ENCODE measurements around the gene MAGI1.

The MAGI1 gene

DNA sequence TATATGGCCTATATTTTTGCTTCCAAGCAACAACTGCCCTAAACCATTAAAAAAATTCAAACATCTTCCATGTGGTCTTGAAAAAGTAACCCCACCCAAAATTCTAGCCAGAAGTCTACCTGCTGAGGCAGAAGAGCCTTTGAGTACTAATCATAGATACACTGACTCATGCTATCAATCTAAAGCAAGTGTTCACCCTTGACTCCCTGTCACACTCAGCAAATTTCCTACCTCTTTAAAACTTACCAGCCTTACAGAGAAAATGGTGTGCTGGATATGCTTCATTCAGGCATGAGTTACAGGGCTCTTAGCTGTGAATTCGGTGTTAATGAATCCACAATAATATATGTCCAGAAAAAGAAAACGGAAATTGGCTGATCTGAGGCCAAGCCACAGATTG, 373.8 kb downstream of the MAGI1 start:
- no peak for DNase-seq (ENCODE audit: low read depth)

DNA sequence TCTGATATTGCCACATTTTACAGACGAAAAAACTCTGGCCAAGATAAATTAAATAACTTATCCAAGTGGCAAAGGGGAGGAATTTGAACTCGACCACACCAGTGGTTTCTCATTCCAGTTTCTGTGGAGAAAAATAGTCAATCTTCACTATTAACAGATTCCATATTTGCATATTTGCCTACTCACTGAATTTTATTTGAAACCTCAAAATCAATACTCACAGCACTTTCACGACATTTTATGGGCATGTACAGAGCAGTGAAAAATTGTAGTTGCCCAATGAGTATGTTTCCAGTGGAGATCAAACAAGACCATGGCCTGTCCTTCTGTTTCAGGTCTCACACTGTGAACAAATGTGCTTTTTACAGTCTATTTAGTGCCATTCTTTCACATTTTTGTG, 374.3 kb downstream of the MAGI1 start:
- DNase-seq (ENCODE audit: low read depth), result no peak

DNA sequence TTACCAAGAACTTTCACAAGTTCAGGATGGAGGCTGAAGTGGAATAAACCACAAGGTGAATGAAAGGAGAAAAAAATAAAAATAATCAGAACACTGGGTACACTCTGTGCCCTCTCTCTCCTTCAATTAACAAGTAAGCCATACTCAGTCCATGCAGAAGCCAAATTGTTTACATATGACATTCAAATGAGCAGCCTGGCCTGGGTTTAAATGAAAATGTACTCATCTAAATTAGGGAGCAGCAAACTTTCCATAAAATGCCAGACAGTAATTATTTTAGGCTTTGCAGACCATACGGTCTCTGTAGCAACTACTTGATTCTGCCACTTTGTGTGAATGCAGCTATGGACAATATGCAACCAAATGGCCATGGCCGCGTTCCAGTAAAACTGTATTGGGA, 376.6 kb downstream of the MAGI1 start:
- DNase-seq (ENCODE audit: low read depth), result no peak

DNA sequence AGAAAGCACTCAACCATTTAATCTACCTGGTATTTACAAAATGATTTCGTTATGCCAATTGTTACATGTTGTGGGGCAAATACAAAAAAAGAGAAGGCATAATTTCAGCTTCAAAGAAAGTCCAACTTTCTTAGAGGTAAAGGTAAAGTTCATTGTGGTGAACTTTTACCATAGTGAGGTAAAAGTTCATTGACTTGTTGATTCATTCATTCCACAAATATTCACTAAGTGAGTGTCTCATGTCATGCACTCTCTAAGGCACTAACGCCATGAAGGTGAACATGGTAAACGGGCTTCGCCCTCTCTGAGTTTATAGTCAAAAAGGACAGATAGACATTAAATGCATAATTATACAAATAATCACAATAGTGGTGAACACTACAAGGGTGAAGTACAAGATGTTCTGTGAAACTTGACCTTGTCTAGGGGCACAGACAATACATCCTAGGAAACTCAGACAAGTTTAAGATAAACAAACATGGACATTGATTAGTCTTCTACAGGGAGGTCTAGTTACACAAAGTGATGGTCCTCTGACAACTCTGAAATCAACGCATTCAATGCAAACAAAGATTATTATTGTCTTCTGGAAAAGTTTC, 378.6 kb downstream of the MAGI1 start:
- DNase-seq (ENCODE audit: low read depth), result no peak

DNA sequence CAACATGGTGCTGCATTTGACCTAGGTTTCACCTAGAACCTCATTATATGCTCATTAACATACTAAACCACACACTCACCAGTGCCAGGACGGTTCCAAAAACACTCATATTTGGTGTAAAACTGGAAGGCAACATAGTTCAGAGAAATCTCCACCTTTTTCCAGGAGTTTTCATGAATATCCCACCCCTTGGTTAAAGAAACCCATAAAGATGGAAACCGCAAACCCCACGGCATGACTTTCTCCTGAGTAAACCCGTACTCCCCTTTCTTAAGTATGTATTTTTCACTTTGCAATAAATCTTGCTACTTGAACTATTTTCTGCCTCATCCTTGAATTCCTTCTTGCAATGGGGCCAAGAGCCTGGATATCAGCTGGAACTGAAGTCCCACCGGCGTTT, 379.3 kb downstream of the MAGI1 start:
- peak; percentile 86 for DNase-seq (ENCODE audit: low read depth)

DNA sequence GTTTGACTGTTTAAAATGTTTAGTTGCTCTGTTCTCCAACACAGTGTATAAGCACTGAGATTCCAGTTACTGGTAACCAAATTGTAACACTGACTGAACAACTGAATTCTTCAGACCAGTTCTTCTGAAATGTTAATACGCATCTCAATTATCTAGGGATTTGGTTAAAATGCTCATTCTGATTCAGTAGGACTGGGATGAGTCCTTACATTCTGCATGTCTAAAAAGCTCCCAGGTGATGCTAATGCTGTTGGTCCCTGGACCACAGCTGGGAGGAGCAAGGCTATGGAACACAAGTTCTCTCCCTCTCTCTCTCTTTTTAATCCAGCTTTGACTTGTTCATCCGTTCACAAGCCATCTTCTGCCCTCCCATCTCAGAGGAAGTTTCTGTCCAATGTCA, 380.3 kb downstream of the MAGI1 start:
- no peak for DNase-seq (ENCODE audit: low read depth)

DNA sequence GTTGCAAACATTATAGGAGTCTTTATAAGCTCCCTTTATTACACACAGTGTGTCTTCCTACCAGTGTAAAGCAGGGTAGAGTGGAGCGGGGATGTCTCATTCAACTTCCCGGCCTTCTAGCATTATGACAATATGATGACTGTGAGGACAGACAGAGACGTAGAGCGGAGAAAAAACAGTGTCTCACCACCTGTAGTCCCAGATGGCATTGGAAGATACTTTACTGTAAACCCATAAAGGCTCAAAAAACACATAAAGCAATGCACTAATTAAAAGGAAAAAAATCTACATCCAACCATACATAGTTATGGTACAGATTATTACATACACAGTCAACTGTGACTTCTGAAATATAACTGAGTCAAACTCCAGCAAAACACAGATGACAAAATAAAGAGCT, 383.7 kb downstream of the MAGI1 start:
- no peak for DNase-seq (ENCODE audit: low read depth)

DNA sequence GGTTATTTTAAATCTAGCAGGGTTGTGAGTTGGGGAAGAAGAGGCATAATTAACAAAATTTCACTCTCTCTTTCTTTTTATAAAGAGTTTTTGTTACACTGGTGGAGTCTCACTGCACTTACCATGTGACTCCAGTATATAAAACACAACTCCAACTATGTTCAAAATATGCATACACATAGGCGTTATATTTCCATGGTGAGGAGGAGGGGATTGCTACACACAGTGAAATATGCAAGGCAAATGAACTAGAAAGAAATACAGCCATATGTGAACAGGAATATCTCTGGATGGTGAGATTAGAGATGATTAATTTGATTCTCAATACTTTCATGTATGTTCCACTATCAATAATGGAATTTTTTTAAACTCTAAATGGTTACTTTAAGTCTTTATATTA, 385.0 kb downstream of the MAGI1 start:
- DNase-seq (ENCODE audit: low read depth), result no peak

DNA sequence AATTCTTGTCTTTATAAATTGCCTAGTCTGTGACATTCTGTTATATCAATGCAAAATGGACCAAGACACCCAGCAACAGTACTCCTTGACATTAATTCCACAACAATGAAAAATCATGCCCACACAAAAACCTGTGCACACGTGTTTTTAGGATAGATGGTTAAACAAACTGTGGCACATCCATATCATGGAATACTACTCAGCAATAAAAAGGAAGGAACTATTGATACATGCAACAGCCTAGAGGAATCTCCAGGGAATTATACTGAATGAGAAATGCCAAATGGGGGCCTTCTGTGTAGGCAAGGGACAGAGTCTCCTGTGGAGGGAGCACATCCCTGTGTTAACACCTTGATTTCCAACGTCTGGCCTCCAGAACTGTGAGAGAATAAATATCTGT, 388.5 kb downstream of the MAGI1 start:
- no peak for DNase-seq (ENCODE audit: low read depth)

DNA sequence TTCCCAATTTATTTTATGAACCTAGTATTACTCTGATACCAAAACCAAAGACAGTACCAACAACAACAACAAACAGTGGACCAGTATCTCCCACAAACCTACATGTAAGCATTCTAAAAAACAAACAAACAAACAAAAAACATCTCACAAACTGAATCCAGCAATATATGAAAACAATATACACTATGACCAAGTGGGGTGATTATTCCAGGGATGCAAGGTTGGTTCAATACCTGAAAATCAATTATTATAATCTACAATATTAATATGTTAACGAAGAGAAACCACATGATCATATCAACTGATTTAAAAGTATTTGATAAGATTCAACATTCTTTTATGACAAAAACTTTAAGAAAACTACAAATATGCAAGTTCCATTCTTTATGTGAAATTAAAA, 391.3 kb downstream of the MAGI1 start:
- DNase-seq (ENCODE audit: low read depth), result no peak

DNA sequence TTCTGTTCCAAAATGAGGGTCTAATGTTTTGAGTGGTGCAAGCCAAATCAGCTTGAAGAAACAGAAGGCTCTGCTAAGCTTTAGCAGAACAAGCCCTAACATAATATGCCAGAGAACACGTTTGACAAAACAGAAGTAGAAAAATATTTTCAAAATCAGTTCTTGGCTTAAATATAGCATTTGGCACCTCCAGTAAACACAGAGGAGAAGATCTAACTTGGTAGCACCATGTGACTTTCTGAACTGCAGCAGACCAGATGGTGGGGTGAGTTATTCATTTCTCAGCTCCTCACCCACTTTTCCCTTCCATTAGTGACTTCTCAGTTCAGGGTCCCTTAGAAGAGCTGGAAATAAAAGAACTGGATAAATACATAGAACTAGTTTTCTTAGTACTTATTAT, 395.8 kb downstream of the MAGI1 start:
- DNase-seq (ENCODE audit: low read depth), result no peak

DNA sequence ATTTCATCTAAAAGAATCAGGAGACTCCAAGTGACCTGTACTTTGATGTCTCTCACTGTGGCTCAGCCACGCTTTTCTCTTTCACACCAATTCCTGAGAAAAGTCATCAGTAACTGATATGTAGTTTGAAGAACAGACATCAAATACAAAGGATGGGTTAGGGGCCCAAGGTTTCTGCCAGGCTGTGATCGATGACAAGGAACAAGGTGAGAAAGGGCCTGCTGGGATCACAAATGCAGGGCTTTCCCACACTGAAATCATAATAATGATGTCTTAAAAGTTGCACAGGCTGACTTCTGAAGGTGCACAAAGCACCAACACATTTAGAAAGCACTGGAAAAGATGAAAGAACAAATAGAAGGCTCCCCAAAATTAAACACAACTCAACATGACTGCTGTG, 396.9 kb downstream of the MAGI1 start:
- DNase-seq (ENCODE audit: low read depth), result no peak

DNA sequence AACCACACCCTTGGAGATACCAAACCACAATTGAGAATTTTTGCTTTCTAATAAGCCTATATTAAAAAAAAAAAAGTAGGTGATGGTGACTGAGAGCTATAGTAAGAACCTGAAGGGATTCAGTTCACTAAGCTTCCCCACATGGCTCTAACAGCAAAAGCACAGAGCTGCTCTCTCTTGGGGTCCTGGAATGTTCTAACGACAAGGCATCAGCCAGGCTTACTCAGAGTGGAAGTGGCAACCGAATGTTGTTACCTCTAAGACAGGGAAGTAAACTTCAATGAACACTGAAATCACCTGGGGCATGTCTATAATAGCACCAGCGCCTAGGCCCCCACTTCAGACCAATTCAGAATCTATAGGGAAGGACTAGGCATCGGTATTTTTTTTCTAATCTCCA, 397.7 kb downstream of the MAGI1 start:
- DNase-seq (ENCODE audit: low read depth), result no peak

DNA sequence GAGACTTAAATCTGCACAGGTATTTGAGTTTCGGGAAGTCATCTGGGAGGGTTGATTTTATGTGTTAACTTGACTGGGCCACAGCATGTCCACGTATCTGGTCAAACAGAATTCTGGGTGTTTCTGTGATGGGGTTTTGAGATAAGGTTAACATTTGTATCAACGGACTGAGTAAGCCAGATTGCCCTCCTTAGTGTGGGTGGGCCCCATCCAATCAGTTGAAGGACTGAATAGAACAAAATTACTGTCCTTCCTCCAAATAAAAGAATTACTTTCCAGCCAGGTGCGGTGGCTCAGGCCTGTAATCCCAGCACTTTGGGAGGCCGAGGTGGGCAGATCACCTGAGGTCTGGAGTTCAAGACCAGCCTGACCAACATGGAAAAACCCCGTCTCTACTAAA, 399.3 kb downstream of the MAGI1 start:
- no peak for DNase-seq (ENCODE audit: low read depth)

DNA sequence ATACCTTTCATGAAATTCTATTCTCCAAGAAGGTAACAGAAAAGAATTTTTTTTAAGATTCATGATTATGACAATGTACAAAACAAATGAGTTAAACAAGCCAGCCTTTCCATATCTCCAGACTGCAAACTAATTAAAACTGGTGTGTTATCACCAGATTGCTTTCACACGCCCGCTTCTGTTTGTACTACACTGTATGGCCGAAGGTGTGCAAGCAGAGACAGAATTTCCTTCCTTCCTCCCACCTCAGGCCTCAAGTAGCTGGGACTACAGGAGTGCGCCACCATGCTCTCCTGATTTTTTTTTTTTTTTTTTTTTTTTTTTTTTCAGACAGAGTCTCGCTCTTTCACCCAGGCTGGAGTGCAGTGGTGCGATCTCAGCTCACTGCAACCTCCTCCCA, 400.4 kb downstream of the MAGI1 start:
- DNase-seq (ENCODE audit: low read depth), result no peak

DNA sequence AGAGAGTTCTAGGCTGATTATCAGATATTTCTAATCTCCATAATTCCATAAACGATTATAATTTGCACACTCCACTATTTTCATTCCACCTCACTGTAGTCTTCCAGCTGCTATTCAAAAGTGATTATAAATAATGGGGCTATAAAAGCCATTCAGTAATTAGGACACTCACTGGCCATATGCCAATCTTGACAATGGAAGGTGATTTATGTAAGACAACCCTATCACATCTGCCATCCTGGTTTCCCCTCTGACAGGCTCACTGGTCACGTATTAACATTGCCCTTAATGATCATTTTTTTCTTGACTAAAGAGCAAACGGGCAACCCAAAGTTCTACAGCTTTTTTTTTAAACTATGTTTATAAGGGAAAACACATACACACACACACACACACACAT, 402.4 kb downstream of the MAGI1 start:
- no peak for DNase-seq (ENCODE audit: low read depth)

DNA sequence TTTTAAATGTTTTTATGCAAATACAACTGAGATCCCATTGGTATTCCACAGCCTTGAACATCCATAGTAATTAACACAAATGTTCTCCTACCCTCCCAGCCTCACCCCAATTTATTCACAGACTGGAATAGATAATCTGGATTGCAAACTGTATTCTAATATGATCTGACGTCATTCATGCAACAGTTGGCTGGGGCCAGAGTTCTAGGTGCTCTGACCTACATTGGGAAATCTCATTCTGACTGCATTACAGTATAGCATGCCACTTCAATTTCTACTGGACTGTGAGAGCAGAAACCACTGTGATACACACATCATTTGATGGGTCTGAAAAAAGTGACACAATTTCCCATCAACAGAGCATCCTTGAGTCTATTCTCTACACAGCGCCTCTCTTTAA, 403.1 kb downstream of the MAGI1 start:
- DNase-seq (ENCODE audit: low read depth), result peak; percentile 6

DNA sequence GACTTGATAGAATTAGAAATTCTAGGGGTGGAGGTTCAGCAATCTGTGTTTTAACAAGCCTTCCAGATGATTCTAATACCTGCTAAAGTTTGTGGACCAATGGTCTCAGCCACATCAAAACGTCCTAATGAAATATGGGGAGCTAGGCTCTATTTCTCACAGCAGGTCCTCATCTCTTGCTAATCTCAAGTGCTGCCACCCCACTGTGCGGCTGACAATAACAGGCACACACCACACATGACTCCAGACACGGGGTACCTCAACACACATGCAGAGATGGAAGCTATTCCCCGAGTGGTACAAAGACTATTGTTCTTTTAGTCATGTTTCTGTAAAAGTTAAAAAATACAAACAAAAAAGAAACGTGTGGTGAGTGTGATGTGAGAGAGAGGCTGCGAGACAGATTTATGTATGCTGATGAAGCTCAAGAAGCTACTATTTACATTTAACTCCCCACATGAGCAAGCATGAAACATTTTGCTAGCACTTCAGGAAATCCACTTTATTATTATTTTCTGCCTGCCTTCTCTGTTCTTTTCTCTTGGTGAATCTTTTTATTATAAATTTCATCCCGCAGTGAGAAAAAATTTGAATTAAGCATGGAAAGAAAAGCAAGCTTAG, 405.6 kb downstream of the MAGI1 start:
- no peak for DNase-seq (ENCODE audit: low read depth)

DNA sequence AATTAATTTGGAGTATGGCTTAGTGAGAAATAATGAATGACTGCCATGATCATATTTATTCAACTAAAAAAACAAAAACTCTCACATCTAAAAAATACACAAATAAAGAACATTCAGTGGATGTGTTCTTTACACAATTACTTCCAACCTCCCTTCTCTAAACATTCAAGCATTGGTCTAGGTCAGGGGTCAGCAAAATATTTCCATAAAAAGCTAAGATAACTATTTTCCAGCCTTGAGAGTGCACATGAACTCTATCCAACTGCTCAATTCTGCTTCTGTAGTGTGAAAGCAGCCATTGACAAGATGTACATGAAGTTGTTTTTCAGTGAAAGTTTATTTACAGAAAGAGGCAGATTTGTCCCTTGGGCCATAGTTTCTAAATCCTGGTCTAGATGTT, 406.3 kb downstream of the MAGI1 start:
- DNase-seq (ENCODE audit: low read depth), result no peak

DNA sequence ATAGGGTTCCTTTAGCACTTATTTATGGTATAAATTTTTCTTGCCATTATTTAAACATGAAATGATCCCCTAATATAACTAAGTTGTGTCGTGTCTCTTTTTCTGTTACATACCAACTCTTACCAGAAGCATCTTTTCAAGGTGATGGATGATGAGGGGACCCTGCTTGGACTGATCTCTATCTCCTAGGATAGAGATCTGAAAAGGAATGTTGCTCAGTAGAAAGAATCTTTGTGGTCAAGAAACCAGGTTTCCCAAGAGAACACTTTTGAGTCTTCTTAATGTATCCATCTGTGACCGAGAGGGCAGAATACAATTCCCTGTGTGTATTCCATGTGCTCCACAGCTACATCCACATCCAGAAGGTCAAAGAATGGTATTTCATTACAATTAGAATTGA, 409.7 kb downstream of the MAGI1 start:
- no peak for DNase-seq (ENCODE audit: low read depth)

DNA sequence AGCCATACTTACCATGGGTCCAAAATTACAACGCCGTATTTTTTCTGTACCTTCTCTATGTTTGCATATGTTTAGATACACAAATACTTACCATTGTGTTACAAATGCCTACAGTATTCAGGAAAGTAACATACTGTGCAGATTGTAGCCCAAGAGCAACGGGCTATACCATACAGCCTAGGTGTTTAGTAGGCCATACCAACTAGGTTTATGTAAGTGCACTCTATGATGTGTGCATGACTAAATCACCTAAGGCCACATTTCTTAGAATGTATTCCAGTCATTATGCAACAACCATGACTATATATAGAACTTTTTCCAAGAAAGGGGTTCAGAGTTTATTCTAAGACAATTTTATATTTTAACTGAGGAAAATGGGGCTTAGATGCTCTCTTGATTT, 411.7 kb downstream of the MAGI1 start:
- peak; percentile 27 for DNase-seq (ENCODE audit: low read depth)

DNA sequence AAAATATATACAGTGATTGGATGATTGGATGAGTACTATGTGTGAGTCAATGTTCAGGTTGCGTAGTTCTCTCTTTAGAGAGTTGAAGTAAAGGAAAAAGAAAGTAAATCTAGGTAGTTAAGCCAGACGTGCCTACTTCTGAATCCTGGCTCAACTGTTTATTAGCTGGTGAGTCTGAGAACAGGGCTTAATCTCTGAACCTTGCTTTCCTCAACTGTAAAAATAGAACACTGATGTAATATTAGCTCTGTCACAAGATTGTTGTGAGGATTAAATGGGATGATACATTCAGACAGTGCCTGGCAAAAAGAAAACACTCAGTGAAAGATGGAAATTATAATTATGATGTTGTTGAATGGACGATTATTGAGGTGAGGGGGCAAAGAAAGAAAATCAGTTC, 413.4 kb downstream of the MAGI1 start:
- peak; percentile 75 for DNase-seq (ENCODE audit: low read depth)

DNA sequence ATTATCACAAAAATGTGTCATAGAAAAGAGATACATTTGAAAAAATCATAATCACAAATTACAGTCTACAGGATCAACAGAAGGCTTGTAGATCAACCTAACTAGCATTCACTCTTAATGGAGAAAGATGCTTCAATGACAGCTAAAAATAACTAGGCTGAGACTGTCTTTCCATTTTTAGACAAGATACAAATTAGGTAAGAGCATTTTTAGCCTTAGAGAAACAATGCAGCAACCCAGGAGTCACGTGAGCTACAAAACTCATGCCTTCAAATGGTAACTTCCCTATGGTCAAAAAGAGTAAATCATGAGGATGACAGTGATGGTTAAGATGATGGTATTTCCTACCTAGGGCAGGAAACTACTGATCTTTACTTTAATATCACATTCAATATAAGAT, 415.4 kb downstream of the MAGI1 start:
- DNase-seq (ENCODE audit: low read depth), result no peak

DNA sequence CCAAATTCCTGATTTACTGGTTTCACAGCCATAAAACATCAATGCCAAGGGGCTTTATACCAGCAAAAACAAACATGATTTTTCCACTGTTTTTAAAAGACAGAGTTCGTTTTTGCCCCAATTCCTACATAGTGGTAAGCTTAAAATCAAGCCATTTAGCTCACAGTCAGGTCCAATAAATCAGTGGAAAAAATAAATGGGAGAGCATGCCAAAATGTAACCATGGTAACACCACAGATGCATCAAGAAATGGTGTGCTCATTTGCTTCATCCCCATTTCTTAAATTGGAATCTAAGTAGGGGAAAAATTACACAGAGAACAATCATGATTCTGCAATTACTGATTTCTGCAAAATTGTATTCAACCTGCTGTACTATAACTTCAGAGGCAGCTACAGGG, 418.8 kb downstream of the MAGI1 start:
- DNase-seq (ENCODE audit: low read depth), result no peak

DNA sequence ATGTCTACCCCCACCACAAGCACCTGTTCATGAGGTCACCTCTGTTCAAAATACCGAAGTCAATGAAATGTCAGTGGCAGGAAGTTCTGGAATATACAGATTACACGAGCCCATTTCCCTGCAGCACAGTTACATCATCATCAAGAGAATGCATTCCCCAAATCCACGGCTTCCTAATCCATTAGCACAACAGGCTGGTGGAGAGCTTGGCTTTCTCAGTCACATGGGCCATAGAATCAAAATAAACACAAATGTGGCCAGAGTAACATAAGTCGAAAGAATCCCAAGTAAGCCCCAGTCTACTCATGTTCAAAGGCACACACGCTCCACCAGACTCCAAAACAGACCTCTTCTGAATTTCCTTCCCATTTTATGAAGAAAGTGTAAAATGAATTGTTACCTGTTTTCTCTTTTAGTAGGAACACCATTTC, 419.3 kb downstream of the MAGI1 start:
- DNase-seq (ENCODE audit: low read depth), result peak; percentile 41
